IPS-NIHi7 (cell line): ENCODE results near the gene CR1L.
"Not testable (repeated sequence)": the region's sequence is repeated elsewhere in the genome, so short reads cannot be mapped to it uniquely, and the experiment has no call there.

ENCODE experiments used
- DNase-seq: peaks from one replicate; pipeline ENCODE4 v3.0.0; 2012; ENCODE audit warnings: mixed read lengths; ENCODE audit errors: extremely low spot score

Gene CR1L

GRCh38 chr1:207644852-207645634 is at the start of gene CR1L:
Gene CR1L, plus strand, starts transcription at chr1:207645133. Its CDS starts 101 bp downstream, at chr1:207645234.
- DNase-seq, result peak; percentile 92

GRCh38 chr1:207603777-207604176 is 41.2 kb upstream of the CR1L start:
- DNase-seq, result no peak

- DNase-seq, result no peak
Observed at GRCh38 chr1:207605444-207606361, 39.2 kb upstream of the CR1L start.

GRCh38 chr1:207606362-207606755 is 38.6 kb upstream of the CR1L start:
- no peak for DNase-seq

GRCh38 chr1:207612762-207613161 is 32.2 kb upstream of the CR1L start:
- DNase-seq, result no peak

GRCh38 chr1:207619871-207620542 is 24.9 kb upstream of the CR1L start:
- peak; percentile 64 for DNase-seq

- DNase-seq, result no peak
Observed at GRCh38 chr1:207620543-207620893, 24.4 kb upstream of the CR1L start.

- DNase-seq, result not testable (repeated sequence)
Observed at GRCh38 chr1:207625504-207626071, 19.3 kb upstream of the CR1L start.

- no peak for DNase-seq
Observed at GRCh38 chr1:207626972-207627337, 18.0 kb upstream of the CR1L start.

- DNase-seq, result no peak
Observed at GRCh38 chr1:207627496-207627895, 17.4 kb upstream of the CR1L start.

- DNase-seq, result no peak
Observed at GRCh38 chr1:207628776-207629175, 16.2 kb upstream of the CR1L start.

- no peak for DNase-seq
Observed at GRCh38 chr1:207631137-207631536, 13.8 kb upstream of the CR1L start.

GRCh38 chr1:207633226-207633625 is 11.7 kb upstream of the CR1L start:
- DNase-seq, result no peak

GRCh38 chr1:207633699-207634289 is 11.1 kb upstream of the CR1L start:
- DNase-seq, result not testable (repeated sequence)

GRCh38 chr1:207634293-207634692 is 10.6 kb upstream of the CR1L start:
- not testable (repeated sequence) for DNase-seq

- DNase-seq, result not testable (repeated sequence)
Observed at GRCh38 chr1:207635569-207636186, 9.3 kb upstream of the CR1L start.

GRCh38 chr1:207638487-207639145 is 6.3 kb upstream of the CR1L start:
- DNase-seq, result not testable (repeated sequence)

GRCh38 chr1:207639362-207639761 is 5.6 kb upstream of the CR1L start:
- not testable (repeated sequence) for DNase-seq

GRCh38 chr1:207644166-207644851 is 624 bp upstream of the CR1L start:
- DNase-seq, result no peak

GRCh38 chr1:207645635-207646081 is 725 bp downstream of the CR1L start:
- no peak for DNase-seq
